ENCODE data around the gene RWDD3.

RWDD3 gene

GRCh38 chr1:95207223-95207935, 26.6 kb upstream of the RWDD3 start:
- Histone ChIP-seq H3K4me2 (ENCODE audit: low read length) (no peak overlapping the region), H4K20me1 (ENCODE audit: control insufficient read depth, insufficient read depth, low read depth, low read length) (no peaks in the 10 kb centered on the region), H3K27ac (ENCODE audit: low read depth, low read length) (no peak overlapping the region), H3K27me3 (ENCODE audit: control insufficient read depth, low read length) (no peaks in the 10 kb centered on the region), H3F3A (ENCODE audit: control insufficient read depth, insufficient read depth) (no peaks in the 10 kb centered on the region), H3K4me1 (ENCODE audit: control insufficient read depth, low read length) (no peaks in the 10 kb centered on the region), H3K79me2 (ENCODE audit: control insufficient read depth, low read length) (no peaks in the 10 kb centered on the region), H3K9me2 (replicated peaks; ENCODE audit: control insufficient read depth, low read length) (no peaks in the 10 kb centered on the region), H3K36me3 (ENCODE audit: control insufficient read depth, low read length) (no peaks in the 10 kb centered on the region), H3K4me3 (ENCODE audit: low read length) (no peak overlapping the region), H3K9me3 (ENCODE audit: control insufficient read depth, insufficient read depth, low read length) (no peaks in the 10 kb centered on the region)
- TF ChIP-seq CTCF (IDR thresholded peaks at IDR 0.05; ENCODE audit: low read depth, low read length, poor library complexity, severe bottlenecking): no peak
- no peak for TF ChIP-seq EZH2phosphoT487 (IDR thresholded peaks at IDR 0.05; ENCODE audit: borderline replicate concordance, low read length)

DNA sequence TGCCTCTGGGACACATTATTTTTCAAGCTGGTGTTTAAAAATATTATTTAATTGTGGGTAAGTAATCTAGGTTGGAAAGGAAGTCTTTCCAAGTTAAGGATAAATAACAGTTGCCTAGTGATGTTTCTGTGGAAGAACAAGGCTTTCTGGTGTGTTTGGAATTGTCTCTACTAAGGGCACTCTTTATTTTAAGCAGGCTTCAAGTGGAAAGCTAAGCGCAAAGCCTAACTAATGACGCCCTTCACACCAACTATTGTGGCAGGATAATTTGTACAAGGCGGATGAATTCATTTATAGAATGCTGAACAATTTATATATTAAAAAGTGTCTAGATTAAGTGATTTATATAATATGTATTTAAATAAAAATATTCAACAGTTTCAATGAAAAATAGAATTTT, 25.1 kb upstream of the RWDD3 start:
- Histone ChIP-seq H3F3A (ENCODE audit: control insufficient read depth, insufficient read depth) (no peaks in the 10 kb centered on the region), H3K9me3 (ENCODE audit: control insufficient read depth, insufficient read depth, low read length) (no peaks in the 10 kb centered on the region), H3K4me2 (ENCODE audit: low read length) (no peak overlapping the region), H4K20me1 (ENCODE audit: control insufficient read depth, insufficient read depth, low read depth, low read length) (no peaks in the 10 kb centered on the region), H3K4me1 (ENCODE audit: control insufficient read depth, low read length) (no peaks in the 10 kb centered on the region), H3K4me3 (ENCODE audit: low read length) (no peak overlapping the region), H3K27ac (ENCODE audit: low read depth, low read length) (no peak overlapping the region), H3K79me2 (ENCODE audit: control insufficient read depth, low read length) (no peaks in the 10 kb centered on the region), H3K9me2 (replicated peaks; ENCODE audit: control insufficient read depth, low read length) (no peaks in the 10 kb centered on the region), H3K36me3 (ENCODE audit: control insufficient read depth, low read length) (no peaks in the 10 kb centered on the region), H3K27me3 (ENCODE audit: control insufficient read depth, low read length) (no peaks in the 10 kb centered on the region)
- TF ChIP-seq EZH2phosphoT487 (IDR thresholded peaks at IDR 0.05; ENCODE audit: borderline replicate concordance, low read length): no peak
- TF ChIP-seq CTCF (IDR thresholded peaks at IDR 0.05; ENCODE audit: low read depth, low read length, poor library complexity, severe bottlenecking): no peak

GRCh38 chr1:95209291-95209690, 24.7 kb upstream of the RWDD3 start:
- Histone ChIP-seq H3K9me3 (ENCODE audit: control insufficient read depth, insufficient read depth, low read length) (no peaks in the 10 kb centered on the region), H3K4me3 (ENCODE audit: low read length) (no peak overlapping the region), H3K27me3 (ENCODE audit: control insufficient read depth, low read length) (no peaks in the 10 kb centered on the region), H3K4me1 (ENCODE audit: control insufficient read depth, low read length) (no peaks in the 10 kb centered on the region), H3F3A (ENCODE audit: control insufficient read depth, insufficient read depth) (no peaks in the 10 kb centered on the region), H4K20me1 (ENCODE audit: control insufficient read depth, insufficient read depth, low read depth, low read length) (no peaks in the 10 kb centered on the region), H3K36me3 (ENCODE audit: control insufficient read depth, low read length) (no peaks in the 10 kb centered on the region), H3K27ac (ENCODE audit: low read depth, low read length) (no peak overlapping the region), H3K9me2 (replicated peaks; ENCODE audit: control insufficient read depth, low read length) (no peaks in the 10 kb centered on the region), H3K4me2 (ENCODE audit: low read length) (no peak overlapping the region), H3K79me2 (ENCODE audit: control insufficient read depth, low read length) (no peaks in the 10 kb centered on the region)
- TF ChIP-seq EZH2phosphoT487 (IDR thresholded peaks at IDR 0.05; ENCODE audit: borderline replicate concordance, low read length) (no peak), CTCF (IDR thresholded peaks at IDR 0.05; ENCODE audit: low read depth, low read length, poor library complexity, severe bottlenecking) (no peak)

Data from DOHH2 (cell line).